Activated naive CD4-positive, alpha-beta T cell treated with anti-CD3 and anti-CD28 coated beads for 36 hours (primary cell): ENCODE data around the gene TRIM3. TPM values are rescaled to one million over a fixed set of nuclear protein-coding genes. Genes with fewer than 3 reads are reported as not detected.
A peak's percentile ranks its signal among the peaks of the same experiment; 100 is the strongest.
"Not testable (repeated sequence)": the region's sequence is repeated elsewhere in the genome, so short reads cannot be mapped to it uniquely, and the experiment has no call there.

Experiments used
- CTCF ChIA-PET: fragments of 350-600 bp; sonication (Branson Sonifier 250); formaldehyde crosslinking; loops from one replicate; lab custom pipeline; 2021; ENCODE audit warnings: antibody characterized with exemption; lab: Charles Lee
- DNase-seq: peaks from one replicate; pipeline ENCODE4 v3.0.0-alpha.2; 2020
- H3K27ac Mint-ChIP-seq: one replicate; pipeline ENCODE4 v1.8.0; 2021; ENCODE audit warnings: mild to moderate bottlenecking, mixed read lengths
- H3K27me3 Mint-ChIP-seq: one replicate; pipeline ENCODE4 v1.8.0; 2021; ENCODE audit warnings: low read depth, mixed read lengths
- H3K36me3 Mint-ChIP-seq: one replicate; pipeline ENCODE4 v1.8.0; 2021; ENCODE audit warnings: low read depth, mixed read lengths
- H3K4me1 Mint-ChIP-seq: one replicate; pipeline ENCODE4 v1.8.0; 2021; ENCODE audit warnings: low read depth, mixed read lengths
- H3K4me3 Mint-ChIP-seq: one replicate; pipeline ENCODE4 v1.8.0; 2021; ENCODE audit warnings: mild to moderate bottlenecking, moderate library complexity, mixed read lengths
- H3K9me3 Mint-ChIP-seq: one replicate; pipeline ENCODE4 v1.8.0; 2021; ENCODE audit warnings: mixed read lengths
- intact Hi-C: fragments of 100-400 bp; cut with micrococcal nuclease; formaldehyde crosslinking; loops from one replicate; pipeline ENCODE4 v1.15.1; 2023
- total RNA-seq, 2 experiments: library from RNA; stranded (reverse); gene quantifications; one replicate each; pipeline ENCODE4 v1.2.3, GENCODE V29; 2021

TRIM3 gene
- 1 to 10 TPM; 7.7 to 9.4 TPM for total RNA-seq

- H3K27ac Mint-ChIP-seq = no peak within 1 kb of the TSS
- H3K27me3 Mint-ChIP-seq = no peaks in the 10 kb centered on the region
- H3K9me3 Mint-ChIP-seq = no peaks in the 10 kb centered on the region
- intact Hi-C loops = loop anchor here (1.0 to 2.0 kb wide), 3 partner anchors 209 to 266 kb away; partner anchors contain the start of genes FHIP1B and MRPL17
- H3K4me3 Mint-ChIP-seq = peak within 1 kb of the TSS; percentile 80
- H3K4me1 Mint-ChIP-seq = peaks cover 19% of the 10 kb centered on the region
- peaks cover 5% of the 10 kb centered on the region for H3K36me3 Mint-ChIP-seq
- peak; percentile 62 for DNase-seq
- CTCF ChIA-PET = interaction anchor here (0.9 to 2.1 kb wide), 4 partner anchors 8 to 95 kb away, joined by 5 to 12 read pairs (median 8); partner anchors contain the start of genes ARFIP2 and TIMM10B
Observed at GRCh38 chr11:6473451-6474412, at the start of gene TRIM3. Gene TRIM3 (minus strand): TSS chr11:6473941. CDS start chr11:6465695, 8,246 bp downstream.

GRCh38 chr11:6523253-6523652, 49.5 kb upstream of the TRIM3 start:
- H3K36me3 Mint-ChIP-seq = peaks cover 25% of the 10 kb centered on the region
- DNase-seq = no peak
- CTCF ChIA-PET = interaction anchor here (0.6 to 2.3 kb wide), 3 partner anchors 8 to 18 kb away, joined by 3 to 9 read pairs (median 7); no protein-coding TSS in a partner anchor
- intact Hi-C loops = loop anchor here (5.0 kb wide), 2 partner anchors 146 to 201 kb away; partner anchors contain the start of gene CAVIN3
- H3K27me3 Mint-ChIP-seq = no peaks in the 10 kb centered on the region
- H3K27ac Mint-ChIP-seq = peak overlapping the region; percentile 48
- no peak overlapping the region for H3K4me3 Mint-ChIP-seq
- H3K9me3 Mint-ChIP-seq = no peaks in the 10 kb centered on the region
- peaks cover 46% of the 10 kb centered on the region for H3K4me1 Mint-ChIP-seq

- not testable (repeated sequence) for H3K9me3 Mint-ChIP-seq, H3K27me3 Mint-ChIP-seq, DNase-seq, H3K27ac Mint-ChIP-seq, H3K4me3 Mint-ChIP-seq
- peaks cover 24% of the 10 kb centered on the region for H3K36me3 Mint-ChIP-seq
- CTCF ChIA-PET = interaction anchor here (0.9 to 1.9 kb wide), 2 partner anchors 9 to 15 kb away, joined by 3 to 7 read pairs; no protein-coding TSS in a partner anchor
- H3K4me1 Mint-ChIP-seq = peaks cover 40% of the 10 kb centered on the region
- intact Hi-C loops = loop anchor here (5.0 kb wide), 2 partner anchors 145 to 200 kb away; partner anchors contain the start of gene CAVIN3
Observed at GRCh38 chr11:6521946-6522345, 48.2 kb upstream of the TRIM3 start.

GRCh38 chr11:6520265-6520664, 46.5 kb upstream of the TRIM3 start:
- Mint-ChIP-seq H3K27me3 (no peaks in the 10 kb centered on the region), H3K4me3 (no peak overlapping the region), H3K4me1 (peaks cover 25% of the 10 kb centered on the region), H3K9me3 (no peaks in the 10 kb centered on the region), H3K36me3 (peaks cover 27% of the 10 kb centered on the region), H3K27ac (no peak overlapping the region)
- intact Hi-C loops = loop anchor here (5.0 kb wide), 2 partner anchors 143 to 198 kb away; partner anchors contain the start of gene CAVIN3
- CTCF ChIA-PET = interaction anchor here (0.8 to 1.5 kb wide), 3 partner anchors 9 to 74 kb away, joined by 3 read pairs; no protein-coding TSS in a partner anchor
- no peak for DNase-seq

GRCh38 chr11:6516865-6517264, 43.1 kb upstream of the TRIM3 start:
- Mint-ChIP-seq H3K4me1 (no peaks in the 10 kb centered on the region), H3K36me3 (peaks cover 40% of the 10 kb centered on the region), H3K4me3 (no peak overlapping the region), H3K27ac (no peak overlapping the region), H3K27me3 (no peaks in the 10 kb centered on the region), H3K9me3 (no peaks in the 10 kb centered on the region)
- DNase-seq = no peak
- intact Hi-C loops = no loop called here
- CTCF ChIA-PET = interaction anchor here (0.7 kb wide), 1 partner anchor 21 kb away, joined by 4 read pairs; no protein-coding TSS in a partner anchor

- peaks cover 14% of the 10 kb centered on the region for H3K36me3 Mint-ChIP-seq
- H3K9me3 Mint-ChIP-seq = no peaks in the 10 kb centered on the region
- DNase-seq = peak; percentile 21
- no peaks in the 10 kb centered on the region for H3K4me1 Mint-ChIP-seq
- no peak overlapping the region for H3K4me3 Mint-ChIP-seq
- H3K27ac Mint-ChIP-seq = no peak overlapping the region
- CTCF ChIA-PET = interaction anchor here (0.7 to 5.6 kb wide), 21 partner anchors 10 to 524 kb away, joined by 3 to 94 read pairs (median 4); no protein-coding TSS in a partner anchor
- intact Hi-C loops = loop anchor here (1.0 kb wide), 3 partner anchors 62 to 126 kb away; no protein-coding TSS in a partner anchor
- no peaks in the 10 kb centered on the region for H3K27me3 Mint-ChIP-seq
Observed at GRCh38 chr11:6505577-6506240, 32.0 kb upstream of the TRIM3 start.

GRCh38 chr11:6504166-6504565, 30.4 kb upstream of the TRIM3 start:
- H3K9me3 Mint-ChIP-seq = no peaks in the 10 kb centered on the region
- H3K4me1 Mint-ChIP-seq = no peaks in the 10 kb centered on the region
- no peak overlapping the region for H3K4me3 Mint-ChIP-seq
- no peaks in the 10 kb centered on the region for H3K27me3 Mint-ChIP-seq
- H3K27ac Mint-ChIP-seq = no peak overlapping the region
- peaks cover 8% of the 10 kb centered on the region for H3K36me3 Mint-ChIP-seq
- intact Hi-C loops = no loop called here
- CTCF ChIA-PET = interaction anchor here (1.0 to 5.6 kb wide), 8 partner anchors 14 to 251 kb away, joined by 3 to 94 read pairs (median 6); no protein-coding TSS in a partner anchor
- DNase-seq = no peak

- Mint-ChIP-seq H3K27me3 (no peaks in the 10 kb centered on the region), H3K36me3 (peaks cover 10% of the 10 kb centered on the region), H3K9me3 (no peaks in the 10 kb centered on the region), H3K4me1 (no peaks in the 10 kb centered on the region), H3K4me3 (no peak overlapping the region), H3K27ac (no peak overlapping the region)
- DNase-seq = no peak
- intact Hi-C loops = no loop called here
- CTCF ChIA-PET = interaction anchor here (1.5 kb wide), 1 partner anchor 148 kb away, joined by 3 read pairs; no protein-coding TSS in a partner anchor
Observed at GRCh38 chr11:6502382-6502781, 28.6 kb upstream of the TRIM3 start.

- DNase-seq = no peak
- Mint-ChIP-seq H3K4me1 (no peaks in the 10 kb centered on the region), H3K4me3 (no peak overlapping the region), H3K27ac (no peak overlapping the region), H3K27me3 (no peaks in the 10 kb centered on the region), H3K36me3 (peaks cover 8% of the 10 kb centered on the region), H3K9me3 (no peaks in the 10 kb centered on the region)
- intact Hi-C loops = no loop called here
- CTCF ChIA-PET = no interaction called here
Observed at GRCh38 chr11:6498544-6498943, 24.8 kb upstream of the TRIM3 start.

GRCh38 chr11:6498121-6498520, 24.4 kb upstream of the TRIM3 start:
- Mint-ChIP-seq H3K27ac (no peak overlapping the region), H3K27me3 (no peaks in the 10 kb centered on the region), H3K36me3 (peaks cover 8% of the 10 kb centered on the region), H3K9me3 (no peaks in the 10 kb centered on the region), H3K4me1 (no peaks in the 10 kb centered on the region), H3K4me3 (no peak overlapping the region)
- no peak for DNase-seq
- intact Hi-C loops = no loop called here
- CTCF ChIA-PET = no interaction called here

GRCh38 chr11:6497069-6497839, 23.5 kb upstream of the TRIM3 start, which contains the start of gene DNHD1:
Gene DNHD1 (plus strand): TSS chr11:6497280. CDS start chr11:6498216, 936 bp downstream.
- Mint-ChIP-seq H3K36me3 (peaks cover 11% of the 10 kb centered on the region), H3K4me3 (no peak within 1 kb of the TSS), H3K9me3 (no peaks in the 10 kb centered on the region), H3K27ac (no peak within 1 kb of the TSS), H3K4me1 (no peaks in the 10 kb centered on the region), H3K27me3 (no peaks in the 10 kb centered on the region)
- CTCF ChIA-PET = no interaction called here
- DNase-seq = no peak
- intact Hi-C loops = no loop called here
